Spleen (tissue), 11 donors: Measurements from ENCODE around the gene DDX5. TPM values are rescaled to one million over a fixed set of nuclear protein-coding genes. Genes with fewer than 3 reads are reported as not detected.
"Not testable (repeated sequence)": the region's sequence is repeated elsewhere in the genome, so short reads cannot be mapped to it uniquely, and the experiment has no call there.

Experiments used
- DNase-seq: peaks from one replicate; pipeline ENCODE4 v3.0.0-alpha.2; 2020
- H3K27ac ChIP-seq, 8 donors: fragments of 200-600 bp; sonication (generic) in 7 of 8; 1 replicate in 4 of 8; 2 replicates in 4 of 8; pipeline versions ENCODE4 v1.5.0 to v1.8.0; 2016 to 2021; ENCODE audit warnings: inconsistent platforms in 4 of 8, mild to moderate bottlenecking in 4 of 8, moderate library complexity in 1 of 8
- H3K27me3 ChIP-seq, 7 donors: fragments of 200-600 bp; sonication (generic) in 6 of 7; replicated peaks in 1 of 7; 1 replicate in 4 of 7; 2 replicates in 3 of 7; pipeline versions ENCODE4 v1.5.0 to v1.8.0; 2016 to 2021; ENCODE audit warnings: inconsistent platforms in 3 of 7, mild to moderate bottlenecking in 1 of 7
- H3K36me3 ChIP-seq, 6 donors: fragments of 200-600 bp; sonication (generic) in 5 of 6; 1 replicate in 4 of 6; 2 replicates in 2 of 6; pipeline versions ENCODE4 v1.5.0 to v1.8.0; 2016 to 2021; ENCODE audit warnings: inconsistent platforms in 2 of 6
- H3K4me1 ChIP-seq, 6 donors: fragments of 200-600 bp; sonication (generic) in 5 of 6; 1 replicate in 3 of 6; 2 replicates in 3 of 6; pipeline versions ENCODE4 v1.5.0 to v1.8.0; 2016 to 2021; ENCODE audit warnings: inconsistent platforms in 3 of 6
- H3K4me3 ChIP-seq, 8 donors: fragments of 200-600 bp; sonication (generic) in 7 of 8; 1 replicate in 4 of 8; 2 replicates in 4 of 8; pipeline versions ENCODE4 v1.5.0 to v1.8.0; 2016 to 2021; ENCODE audit warnings: inconsistent platforms in 4 of 8, mild to moderate bottlenecking in 4 of 8, moderate library complexity in 2 of 8
- H3K9me3 ChIP-seq, 8 donors: fragments of 200-600 bp; sonication (generic) in 7 of 8; 1 replicate in 4 of 8; 2 replicates in 4 of 8; pipeline versions ENCODE4 v1.5.0 to v1.8.0; 2016 to 2021; ENCODE audit warnings: inconsistent platforms in 4 of 8
- CTCF ChIP-seq, 11 experiments: fragments of 200-600 bp in 7 of 11; fragments of 450-650 bp in 4 of 11; sonication (generic) in 4 of 11; IDR thresholded peaks in 8 of 11; conservative IDR thresholded peaks in 3 of 11; 1 replicate in 7 of 11; 2 replicates in 4 of 11; pipeline versions ENCODE4 v1.4.0 to v1.8.0; 2016 to 2021; ENCODE audit warnings: antibody characterized with exemption in 11 of 11, inconsistent platforms in 4 of 11, mild to moderate bottlenecking in 1 of 11
- POLR2A ChIP-seq, 3 donors: fragments of 450-650 bp; IDR thresholded peaks; one replicate each; pipeline ENCODE4 v1.5.1; 2017; ENCODE audit warnings: antibody characterized with exemption in 3 of 3, mild to moderate bottlenecking in 1 of 3
- POLR2AphosphoS5 ChIP-seq, 3 donors: sonication (generic); formaldehyde crosslinking; IDR thresholded peaks; one replicate each; pipeline ENCODE4 v1.5.1; 2017; ENCODE audit warnings: antibody characterized with exemption in 3 of 3
- WGBS, 5 donors: extraction: QIAGEN DNeasy Blood & Tissue Kit in 3 of 5; methylation state at CpG; one replicate each; pipeline versions ENCODE4 v1.1.5 to v1.1.7; 2013 to 2018; 5-methylcytosine and 5-hydroxymethylcytosine counted together
- intact Hi-C: fragments of 100-400 bp; cut with DNase I; formaldehyde crosslinking; loops from one replicate; pipeline ENCODE4 v1.15.0; 2023; ENCODE audit warnings: low total_unique reads
- polyA plus RNA-seq, 3 donors: library from polyadenylated mRNA; stranded (reverse); fragments of 200-250 nt; gene quantifications; one replicate each; pipeline ENCODE4 v1.2.1, GENCODE V29; 2013
- total RNA-seq, 7 donors: library from RNA; depleted of rRNA in 3 of 7; stranded (reverse); fragments of >200 nt in 3 of 7; fragmentation: NEBNext Ultra II Directional in 4 of 7; extraction: Animal tissue kit (Norgen Biotek cat#: 25700) in 4 of 7; gene quantifications; one replicate each; pipeline versions ENCODE4 v1.1.0 to v1.2.1, GENCODE V29; 2016 to 2021
- donor health status: healthy with polysubstance abuse.
- donor health status: DM: no; HTN: no; CAD: no; lungs with moderate emphysema.
- donor health status: DM: no; HTN: no; CAD: no.
- donor health status: Bipolar disorder and iron deficiency.
- donor health status: healthy.
- donor health status: DM: no; HTN: no; CAD: no.
- donor health status: DM: yes; HTN: yes; CAD: no.

The DDX5 gene
- total and polyA plus RNA-seq, 10 donors: 493 to 2,219 (median 1,080) TPM

GRCh38 chr17:64466019-64466735, 39.9 kb downstream of the DDX5 start:
- no peak for DNase-seq
- Histone ChIP-seq H3K27ac (no peak overlapping the region), H3K4me3 (no peak overlapping the region), H3K36me3 (peaks cover 0 to 77% (median 3%) of the 10 kb centered on the region in 6 donors), H3K9me3 (no peaks in the 10 kb centered on the region), H3K4me1 (peaks cover 0 to under 1% (median 0%) of the 10 kb centered on the region in 6 donors), H3K27me3 (no peaks in the 10 kb centered on the region)
- intact Hi-C loops: no loop called here
- TF ChIP-seq POLR2AphosphoS5 (IDR thresholded peaks at IDR 0.05): no peak
- TF ChIP-seq CTCF (IDR thresholded peaks at IDR 0.05 in 8 of 11, conservative IDR thresholded peaks at IDR 0.05 in 3 of 11): no peak
- TF ChIP-seq POLR2A (IDR thresholded peaks at IDR 0.05): no peak
- WGBS, 5 donors: 80 to 92% (median 89%) methylated on average over 9 of the region's 9 CpGs

GRCh38 chr17:64461788-64462187, 44.3 kb downstream of the DDX5 start:
- intact Hi-C loops: no loop called here
- no peak for DNase-seq
- no peaks in the 10 kb centered on the region for H3K27me3 ChIP-seq
- no peak overlapping the region for H3K27ac ChIP-seq
- H3K9me3 ChIP-seq: no peaks in the 10 kb centered on the region
- H3K4me1 ChIP-seq: peaks cover 0 to 27% (median 12%) of the 10 kb centered on the region in 6 donors
- TF ChIP-seq CTCF (IDR thresholded peaks at IDR 0.05 in 8 of 11, conservative IDR thresholded peaks at IDR 0.05 in 3 of 11) (no peak), POLR2AphosphoS5 (IDR thresholded peaks at IDR 0.05) (no peak), POLR2A (IDR thresholded peaks at IDR 0.05) (no peak)
- peaks cover 0 to 52% (median 0%) of the 10 kb centered on the region in 6 donors for H3K36me3 ChIP-seq
- 60 to 79% (median 71%) methylated on average over 6 of the region's 6 CpGs for WGBS, 5 donors
- no peak overlapping the region for H3K4me3 ChIP-seq

GRCh38 chr17:64460955-64461354, 45.1 kb downstream of the DDX5 start:
- 81 to 91% (median 87%) methylated on average over 8 of the region's 8 CpGs for WGBS, 5 donors
- intact Hi-C loops: no loop called here
- peaks cover 0 to 44% (median 0%) of the 10 kb centered on the region in 6 donors for H3K36me3 ChIP-seq
- no peak for DNase-seq
- H3K4me3 ChIP-seq: no peak overlapping the region
- H3K27me3 ChIP-seq: no peaks in the 10 kb centered on the region
- peaks cover 6 to 35% (median 20%) of the 10 kb centered on the region in 6 donors for H3K4me1 ChIP-seq
- no peaks in the 10 kb centered on the region for H3K9me3 ChIP-seq
- no peak overlapping the region for H3K27ac ChIP-seq
- no peak for TF ChIP-seq CTCF (IDR thresholded peaks at IDR 0.05 in 8 of 11, conservative IDR thresholded peaks at IDR 0.05 in 3 of 11)
- TF ChIP-seq POLR2AphosphoS5 (IDR thresholded peaks at IDR 0.05): no peak
- no peak for TF ChIP-seq POLR2A (IDR thresholded peaks at IDR 0.05)

GRCh38 chr17:64459818-64460217, 46.3 kb downstream of the DDX5 start:
- intact Hi-C loops, H3K4me3 ChIP-seq, DNase-seq, H3K27ac ChIP-seq, H3K27me3 ChIP-seq, H3K9me3 ChIP-seq: not testable (repeated sequence)
- 95 to 99% (median 97%) methylated on average over 7 of the region's 7 CpGs for WGBS, 5 donors
- peaks cover 0 to 38% (median 0%) of the 10 kb centered on the region in 6 donors for H3K36me3 ChIP-seq
- H3K4me1 ChIP-seq: peaks cover 8 to 46% (median 31%) of the 10 kb centered on the region in 6 donors
